SK-N-SH (cell line): ENCODE measurements around the gene ITGAL. TPM values are rescaled to one million over a fixed set of nuclear protein-coding genes. Genes with fewer than 3 reads are reported as not detected.

Experiments
- CTCF ChIA-PET: fragments of 300-600, 350-600 bp; formaldehyde crosslinking; extraction: SDS; loops from one replicate; lab custom pipeline; 2021; lab: Yijun Ruan, JAX
- POLR2A ChIA-PET: fragments of 350-600 bp; sonication (Branson Sonifier 250); formaldehyde crosslinking; extraction: SDS; loops from one replicate; lab custom pipeline; 2020; ENCODE audit warnings: antibody characterized with exemption, inconsistent platforms; lab: Yijun Ruan, JAX
- DNase-seq: peaks from one replicate; pipeline ENCODE4 v3.0.0; 2012
- H2AFZ ChIP-seq: fragments of 200-600 bp; sonication (generic); 2 replicates; pipeline ENCODE4 v1.8.1; 2016; ENCODE audit warnings: antibody characterized with exemption, mild to moderate bottlenecking, low read depth
- H3F3A ChIP-seq: fragments of 200-600 bp; sonication (generic); replicated peaks from 2 replicates; pipeline ENCODE3; 2016; ENCODE audit warnings: antibody characterized with exemption, mild to moderate bottlenecking; ENCODE audit not compliant: insufficient read depth
- H3K27ac ChIP-seq, 2 experiments: fragments of 200-500 bp in 1 of 2; fragments of 200-600 bp in 1 of 2; sonication (Bioruptor generic) in 1 of 2; sonication (generic), shearing (Covaris generic) in 1 of 2; 2 replicates each; pipeline versions ENCODE4 v1.5.1 to v1.6.1; 2014 to 2016; ENCODE audit warnings: low read depth in 2 of 2, inconsistent platforms in 1 of 2, low read length in 1 of 2, mild to moderate bottlenecking in 1 of 2, mixed read lengths in 1 of 2
- H3K27me3 ChIP-seq: fragments of 200-600 bp; sonication (generic), shearing (Covaris generic); 2 replicates; pipeline ENCODE4 v1.6.1; 2016; ENCODE audit warnings: mixed run types; ENCODE audit not compliant: insufficient read depth
- H3K36me3 ChIP-seq, 2 experiments: fragments of 200-500 bp in 1 of 2; fragments of 200-600 bp in 1 of 2; sonication (Bioruptor generic) in 1 of 2; sonication (generic) in 1 of 2; replicated peaks in 1 of 2; 2 replicates each; pipeline versions ENCODE3 to v1.5.1; 2014 to 2016; ENCODE audit warnings: low read length in 1 of 2, mild to moderate bottlenecking in 1 of 2; ENCODE audit not compliant: insufficient read depth in 2 of 2, control insufficient read depth in 1 of 2
- H3K4me1 ChIP-seq, 2 experiments: fragments of 200-500 bp in 1 of 2; fragments of 200-600 bp in 1 of 2; sonication (Bioruptor generic) in 1 of 2; sonication (generic), shearing (Covaris generic) in 1 of 2; 2 replicates each; pipeline versions ENCODE4 v1.5.1 to v1.6.1; 2014 to 2016; ENCODE audit warnings: low read depth in 1 of 2, low read length in 1 of 2, mixed run types in 1 of 2; ENCODE audit not compliant: insufficient read depth in 2 of 2, control insufficient read depth in 1 of 2
- H3K4me2 ChIP-seq: fragments of 200-600 bp; sonication (generic), shearing (Covaris generic); 2 replicates; pipeline ENCODE4 v1.6.1; 2017; ENCODE audit warnings: mixed run types
- H3K4me3 ChIP-seq, 2 experiments: fragments of 200-500 bp in 1 of 2; fragments of 200-600 bp in 1 of 2; sonication (Bioruptor generic) in 1 of 2; sonication (generic), shearing (Covaris generic) in 1 of 2; 2 replicates each; pipeline versions ENCODE4 v1.5.1 to v1.8.1; 2014 to 2016; ENCODE audit warnings: low read depth in 2 of 2, inconsistent platforms in 1 of 2, low read length in 1 of 2, mild to moderate bottlenecking in 1 of 2, mixed read lengths in 1 of 2, moderate library complexity in 1 of 2
- H3K79me2 ChIP-seq: fragments of 200-600 bp; sonication (generic); 2 replicates; pipeline ENCODE4 v1.8.1; 2017; ENCODE audit warnings: mild to moderate bottlenecking; ENCODE audit not compliant: insufficient read depth
- H3K9ac ChIP-seq: fragments of 200-600 bp; sonication (generic); 2 replicates; pipeline ENCODE4 v1.6.1; 2017; ENCODE audit warnings: mixed run types
- H3K9me2 ChIP-seq: fragments of 200-600 bp; sonication (generic); 2 replicates; pipeline ENCODE4 v1.6.1; 2017; ENCODE audit warnings: mixed run types
- H3K9me3 ChIP-seq: fragments of 200-600 bp; sonication (generic); 2 replicates; pipeline ENCODE4 v1.6.1; 2017; ENCODE audit warnings: mixed run types, mild to moderate bottlenecking, moderate library complexity
- H4K20me1 ChIP-seq: fragments of 200-600 bp; sonication (generic); 2 replicates; pipeline ENCODE4 v1.6.1; 2017; ENCODE audit warnings: mild to moderate bottlenecking, mixed run types; ENCODE audit not compliant: insufficient read depth
- EP300 ChIP-seq, 2 experiments: IDR thresholded peaks; 2 replicates each; pipeline versions ENCODE4 v1.4.0 to v1.6.1; 2012; ENCODE audit warnings: borderline replicate concordance in 1 of 2, low read depth in 1 of 2, low read length in 1 of 2
- FOSL2 ChIP-seq: IDR thresholded peaks from 2 replicates; pipeline ENCODE4 v1.4.0; 2012; ENCODE audit warnings: low read depth, mild to moderate bottlenecking, moderate library complexity, borderline replicate concordance
- FOXJ3 ChIP-seq: sonication (generic); formaldehyde crosslinking; IDR thresholded peaks from 2 replicates; pipeline ENCODE4 v1.5.1; 2020; ENCODE audit warnings: mild to moderate bottlenecking, missing genetic modification reagents
- FOXM1 ChIP-seq: IDR thresholded peaks from 2 replicates; pipeline ENCODE4 v1.4.0; 2012; ENCODE audit warnings: low read depth, mild to moderate bottlenecking
- GABPA ChIP-seq: IDR thresholded peaks from 2 replicates; pipeline ENCODE4 v1.4.0; 2012; ENCODE audit warnings: low read depth, mild to moderate bottlenecking
- GATA2 ChIP-seq: sonication (generic); formaldehyde crosslinking; IDR thresholded peaks from 2 replicates; pipeline ENCODE4 v1.5.0; 2020; ENCODE audit warnings: mild to moderate bottlenecking, missing genetic modification reagents
- JUND ChIP-seq: IDR thresholded peaks from 2 replicates; pipeline ENCODE4 v1.4.0; 2012
- MEF2A ChIP-seq: IDR thresholded peaks from 2 replicates; pipeline ENCODE4 v1.4.0; 2012; ENCODE audit warnings: low read depth, borderline replicate concordance
- POLR2AphosphoS5 ChIP-seq: IDR thresholded peaks from 2 replicates; pipeline ENCODE4 v1.6.1; 2012; ENCODE audit warnings: low read depth, low read length
- RCOR1 ChIP-seq: fragments of 150-350 bp; IDR thresholded peaks from 2 replicates; pipeline ENCODE4 v1.6.1; 2017; ENCODE audit warnings: antibody characterized with exemption, low read length
- RFX5 ChIP-seq: IDR thresholded peaks from 2 replicates; pipeline ENCODE4 v1.6.1; 2012; ENCODE audit warnings: mild to moderate bottlenecking, improper control_type of control experiment, low read length
- RXRA ChIP-seq: IDR thresholded peaks from 2 replicates; pipeline ENCODE4 v1.4.0; 2012; ENCODE audit warnings: low read depth, mild to moderate bottlenecking, borderline replicate concordance
- SIN3A ChIP-seq: IDR thresholded peaks from 2 replicates; pipeline ENCODE4 v1.6.1; 2012; ENCODE audit warnings: low read depth, mild to moderate bottlenecking, low read length, moderate library complexity, borderline replicate concordance
- TAF1 ChIP-seq: IDR thresholded peaks from 2 replicates; pipeline ENCODE4 v1.6.1; 2012; ENCODE audit warnings: low read depth, mild to moderate bottlenecking, low read length, moderate library complexity, borderline replicate concordance
- WGBS: methylation state at CpG from one replicate; pipeline ENCODE4 v1.1.6; 2017; ENCODE audit warnings: low lambda C conversion rate; 5-methylcytosine and 5-hydroxymethylcytosine counted together
- polyA plus RNA-seq, 3 experiments: library from polyadenylated mRNA; depleted of rRNA; stranded (reverse); fragments of >200 nt; gene quantifications; 2 replicates each; pipeline ENCODE4 v1.2.3, GENCODE V29; 2012
- TF ChIP-seq, protein P1 (sequence below): fragments of 200-600 bp; sonication (generic); IDR thresholded peaks from 2 replicates; pipeline ENCODE4 v1.6.1; 2017; ENCODE audit warnings: antibody characterized with exemption, mild to moderate bottlenecking, moderate library complexity
- TF ChIP-seq, protein P2 (sequence below): IDR thresholded peaks from 2 replicates; pipeline ENCODE4; 2012
- TF ChIP-seq, protein P3 (sequence below): fragments of 150-350 bp; IDR thresholded peaks from 2 replicates; pipeline ENCODE4 v1.6.1; 2017; ENCODE audit warnings: antibody characterized with exemption, low read length, low read depth, borderline replicate concordance
- TF ChIP-seq, protein P4 (sequence below): IDR thresholded peaks from 2 replicates; pipeline ENCODE4 v1.6.1; 2012; ENCODE audit warnings: mild to moderate bottlenecking, low read depth, low read length, moderate library complexity

ITGAL gene
- polyA plus RNA-seq, 1 of the 3 experiments (the other 2 are of a cell fraction), result 0.12 TPM

DNA sequence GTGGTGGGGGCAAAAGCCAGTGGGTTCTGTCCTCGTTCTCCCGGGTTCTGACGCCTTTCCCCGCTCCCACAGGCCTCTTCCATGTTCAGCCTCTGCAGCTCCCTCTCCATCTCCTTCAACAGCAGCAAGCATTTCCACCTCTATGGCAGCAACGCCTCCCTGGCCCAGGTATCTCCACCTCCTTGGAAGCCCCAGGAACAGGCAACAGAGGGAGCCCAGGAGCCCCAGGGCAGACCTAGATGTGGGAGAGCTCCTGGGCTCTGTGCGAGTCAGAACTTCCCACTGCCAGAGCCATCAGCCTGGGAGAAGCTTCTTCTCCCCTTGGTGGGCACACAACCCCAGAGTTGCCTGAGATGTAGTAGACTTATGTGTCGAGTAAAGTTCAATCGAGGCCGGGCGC is 46.0 kb downstream of the ITGAL start:
- Histone ChIP-seq H3K4me2 (no peak overlapping the region), H3K27me3 (no peaks in the 10 kb centered on the region), H3K79me2 (no peaks in the 10 kb centered on the region), H3K9me2 (no peaks in the 10 kb centered on the region), H3K4me1 (no peaks in the 10 kb centered on the region), H3F3A (no peaks in the 10 kb centered on the region), H3K27ac (no peak overlapping the region), H3K4me3 (no peak overlapping the region), H3K36me3 (no peaks in the 10 kb centered on the region), H2AFZ (no peak overlapping the region), H4K20me1 (no peaks in the 10 kb centered on the region), H3K9me3 (no peaks in the 10 kb centered on the region), H3K9ac (no peak overlapping the region)
- TF ChIP-seq GABPA (no peak), EP300 (IDR thresholded peaks at IDR 0.05; ENCODE audit: borderline replicate concordance in 1 of 2, low read depth in 1 of 2, low read length in 1 of 2) (no peak), POLR2AphosphoS5 (no peak), FOXJ3 (CRISPR knock-in tag) (no peak), RCOR1 (no peak), RFX5 (no peak), FOXM1 (no peak), JUND (no peak), SIN3A (no peak), MEF2A (no peak), TAF1 (no peak), FOSL2 (no peak), RXRA (no peak), GATA2 (no peak)
- TF ChIP-seq, protein P1, sequence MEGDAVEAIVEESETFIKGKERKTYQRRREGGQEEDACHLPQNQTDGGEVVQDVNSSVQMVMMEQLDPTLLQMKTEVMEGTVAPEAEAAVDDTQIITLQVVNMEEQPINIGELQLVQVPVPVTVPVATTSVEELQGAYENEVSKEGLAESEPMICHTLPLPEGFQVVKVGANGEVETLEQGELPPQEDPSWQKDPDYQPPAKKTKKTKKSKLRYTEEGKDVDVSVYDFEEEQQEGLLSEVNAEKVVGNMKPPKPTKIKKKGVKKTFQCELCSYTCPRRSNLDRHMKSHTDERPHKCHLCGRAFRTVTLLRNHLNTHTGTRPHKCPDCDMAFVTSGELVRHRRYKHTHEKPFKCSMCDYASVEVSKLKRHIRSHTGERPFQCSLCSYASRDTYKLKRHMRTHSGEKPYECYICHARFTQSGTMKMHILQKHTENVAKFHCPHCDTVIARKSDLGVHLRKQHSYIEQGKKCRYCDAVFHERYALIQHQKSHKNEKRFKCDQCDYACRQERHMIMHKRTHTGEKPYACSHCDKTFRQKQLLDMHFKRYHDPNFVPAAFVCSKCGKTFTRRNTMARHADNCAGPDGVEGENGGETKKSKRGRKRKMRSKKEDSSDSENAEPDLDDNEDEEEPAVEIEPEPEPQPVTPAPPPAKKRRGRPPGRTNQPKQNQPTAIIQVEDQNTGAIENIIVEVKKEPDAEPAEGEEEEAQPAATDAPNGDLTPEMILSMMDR, result no peak
- TF ChIP-seq, protein P2, sequence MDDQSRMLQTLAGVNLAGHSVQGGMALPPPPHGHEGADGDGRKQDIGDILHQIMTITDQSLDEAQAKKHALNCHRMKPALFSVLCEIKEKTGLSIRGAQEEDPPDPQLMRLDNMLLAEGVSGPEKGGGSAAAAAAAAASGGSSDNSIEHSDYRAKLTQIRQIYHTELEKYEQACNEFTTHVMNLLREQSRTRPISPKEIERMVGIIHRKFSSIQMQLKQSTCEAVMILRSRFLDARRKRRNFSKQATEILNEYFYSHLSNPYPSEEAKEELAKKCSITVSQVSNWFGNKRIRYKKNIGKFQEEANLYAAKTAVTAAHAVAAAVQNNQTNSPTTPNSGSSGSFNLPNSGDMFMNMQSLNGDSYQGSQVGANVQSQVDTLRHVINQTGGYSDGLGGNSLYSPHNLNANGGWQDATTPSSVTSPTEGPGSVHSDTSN, result no peak
- TF ChIP-seq, protein P3, sequence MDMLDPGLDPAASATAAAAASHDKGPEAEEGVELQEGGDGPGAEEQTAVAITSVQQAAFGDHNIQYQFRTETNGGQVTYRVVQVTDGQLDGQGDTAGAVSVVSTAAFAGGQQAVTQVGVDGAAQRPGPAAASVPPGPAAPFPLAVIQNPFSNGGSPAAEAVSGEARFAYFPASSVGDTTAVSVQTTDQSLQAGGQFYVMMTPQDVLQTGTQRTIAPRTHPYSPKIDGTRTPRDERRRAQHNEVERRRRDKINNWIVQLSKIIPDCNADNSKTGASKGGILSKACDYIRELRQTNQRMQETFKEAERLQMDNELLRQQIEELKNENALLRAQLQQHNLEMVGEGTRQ, result no peak
- TF ChIP-seq, protein P4, sequence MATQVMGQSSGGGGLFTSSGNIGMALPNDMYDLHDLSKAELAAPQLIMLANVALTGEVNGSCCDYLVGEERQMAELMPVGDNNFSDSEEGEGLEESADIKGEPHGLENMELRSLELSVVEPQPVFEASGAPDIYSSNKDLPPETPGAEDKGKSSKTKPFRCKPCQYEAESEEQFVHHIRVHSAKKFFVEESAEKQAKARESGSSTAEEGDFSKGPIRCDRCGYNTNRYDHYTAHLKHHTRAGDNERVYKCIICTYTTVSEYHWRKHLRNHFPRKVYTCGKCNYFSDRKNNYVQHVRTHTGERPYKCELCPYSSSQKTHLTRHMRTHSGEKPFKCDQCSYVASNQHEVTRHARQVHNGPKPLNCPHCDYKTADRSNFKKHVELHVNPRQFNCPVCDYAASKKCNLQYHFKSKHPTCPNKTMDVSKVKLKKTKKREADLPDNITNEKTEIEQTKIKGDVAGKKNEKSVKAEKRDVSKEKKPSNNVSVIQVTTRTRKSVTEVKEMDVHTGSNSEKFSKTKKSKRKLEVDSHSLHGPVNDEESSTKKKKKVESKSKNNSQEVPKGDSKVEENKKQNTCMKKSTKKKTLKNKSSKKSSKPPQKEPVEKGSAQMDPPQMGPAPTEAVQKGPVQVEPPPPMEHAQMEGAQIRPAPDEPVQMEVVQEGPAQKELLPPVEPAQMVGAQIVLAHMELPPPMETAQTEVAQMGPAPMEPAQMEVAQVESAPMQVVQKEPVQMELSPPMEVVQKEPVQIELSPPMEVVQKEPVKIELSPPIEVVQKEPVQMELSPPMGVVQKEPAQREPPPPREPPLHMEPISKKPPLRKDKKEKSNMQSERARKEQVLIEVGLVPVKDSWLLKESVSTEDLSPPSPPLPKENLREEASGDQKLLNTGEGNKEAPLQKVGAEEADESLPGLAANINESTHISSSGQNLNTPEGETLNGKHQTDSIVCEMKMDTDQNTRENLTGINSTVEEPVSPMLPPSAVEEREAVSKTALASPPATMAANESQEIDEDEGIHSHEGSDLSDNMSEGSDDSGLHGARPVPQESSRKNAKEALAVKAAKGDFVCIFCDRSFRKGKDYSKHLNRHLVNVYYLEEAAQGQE, result no peak
- CTCF ChIA-PET, result interaction anchor here (1.2 to 2.1 kb wide), 3 partner anchors 66 to 69 kb away, joined by 4 to 5 read pairs (median 4); no protein-coding TSS in a partner anchor
- 88% methylated on average over 10 of the region's 10 CpGs for WGBS
- POLR2A ChIA-PET, result no interaction called here
- DNase-seq, result no peak
